Pancreas (tissue), 10 donors: Measurements from ENCODE around the gene EXOC3. TPM values are rescaled to one million over a fixed set of nuclear protein-coding genes. Genes with fewer than 3 reads are reported as not detected.
A peak's percentile ranks its signal among the peaks of the same experiment; 100 is the strongest.

Experiments used
- ATAC-seq, 4 donors: fragments of 200-7000 bp; cut with Tn5 transposase; one replicate each; pipeline versions ENCODE4 v1.8.0 to v1.9.1; 2020; ENCODE audit warnings: mild to moderate bottlenecking in 4 of 4, moderate library complexity in 4 of 4
- DNase-seq, 6 donors: peaks; one replicate each; pipeline ENCODE4 v3.0.0-alpha.2; 2020
- FAIRE-seq: peaks from 2 replicates; lab custom pipeline; 2012; peaks lifted over from hg19 to GRCh38; lab: Jason Lieb, UNC
- H3K27ac ChIP-seq, 4 donors: fragments of 200-600 bp; sonication (generic); 1 replicate in 3 of 4; 2 replicates in 1 of 4; pipeline versions ENCODE4 v1.5.0 to v1.8.0; 2020
- H3K27me3 ChIP-seq, 4 donors: fragments of 200-600 bp; one replicate each; pipeline ENCODE4 v1.8.0; 2021
- H3K36me3 ChIP-seq, 3 donors: fragments of 200-600 bp; sonication (generic) in 1 of 3; one replicate each; pipeline versions ENCODE4 v1.5.0 to v1.8.0; 2020 to 2021
- H3K4me1 ChIP-seq, 3 donors: fragments of 200-600 bp; one replicate each; pipeline ENCODE4 v1.8.0; 2021
- H3K4me3 ChIP-seq, 4 donors: fragments of 200-600 bp; sonication (generic) in 2 of 4; one replicate each; pipeline versions ENCODE4 v1.5.0 to v1.8.0; 2020 to 2021
- H3K9me3 ChIP-seq, 4 donors: fragments of 200-600 bp; one replicate each; pipeline ENCODE4 v1.8.0; 2021
- WGBS, 2 donors: extraction: QIAGEN DNeasy Blood & Tissue Kit; methylation state at CpG; one replicate each; pipeline ENCODE4 v1.1.7; 2013; 5-methylcytosine and 5-hydroxymethylcytosine counted together
- intact Hi-C, 3 donors: fragments of 100-400 bp; cut with DNase I; formaldehyde crosslinking; loops; one replicate each; pipeline versions ENCODE4 v1.11.1 to v1.14.2; 2022
- polyA plus RNA-seq, 2 donors: library from polyadenylated mRNA; stranded (reverse); fragments of 200-250 nt; gene quantifications; one replicate each; pipeline ENCODE4 v1.2.3, GENCODE V29; 2013
- total RNA-seq, 6 donors: library from RNA; stranded (reverse); fragmentation: NEBNext Ultra II Directional in 4 of 6; extraction: Animal tissue kit (Norgen Biotek cat#: 25700) in 4 of 6; gene quantifications; one replicate each; pipeline versions ENCODE4 v1.2.1 to v1.2.4, GENCODE V29; 2021 to 2023
- TF ChIP-seq, protein P1 (sequence below), 4 donors: fragments of 200-600 bp; sonication (generic) in 3 of 4; IDR thresholded peaks; one replicate each; pipeline versions ENCODE4 v1.5.0 to v1.8.0; 2021; ENCODE audit warnings: antibody characterized with exemption in 4 of 4
- donor health status: healthy with polysubstance abuse.
- donor health status: DM: no; HTN: no; CAD: no; lungs with moderate emphysema.
- donor health status: DM: no; HTN: no; CAD: no.
- donor health status: control.
- donor health status: control.
- donor health status: Bipolar disorder and iron deficiency.
- donor health status: DM: yes; HTN: yes; CAD: no.
- donor health status: DM: no; HTN: no; CAD: no.
- donor health status: DM: no; HTN: no; CAD: no.
- donor health status: DM: yes; HTN: yes; CAD: no.

Gene EXOC3
- total and polyA plus RNA-seq, 8 donors: 24.5 to 71.8 (median 38.8) TPM

DNA sequence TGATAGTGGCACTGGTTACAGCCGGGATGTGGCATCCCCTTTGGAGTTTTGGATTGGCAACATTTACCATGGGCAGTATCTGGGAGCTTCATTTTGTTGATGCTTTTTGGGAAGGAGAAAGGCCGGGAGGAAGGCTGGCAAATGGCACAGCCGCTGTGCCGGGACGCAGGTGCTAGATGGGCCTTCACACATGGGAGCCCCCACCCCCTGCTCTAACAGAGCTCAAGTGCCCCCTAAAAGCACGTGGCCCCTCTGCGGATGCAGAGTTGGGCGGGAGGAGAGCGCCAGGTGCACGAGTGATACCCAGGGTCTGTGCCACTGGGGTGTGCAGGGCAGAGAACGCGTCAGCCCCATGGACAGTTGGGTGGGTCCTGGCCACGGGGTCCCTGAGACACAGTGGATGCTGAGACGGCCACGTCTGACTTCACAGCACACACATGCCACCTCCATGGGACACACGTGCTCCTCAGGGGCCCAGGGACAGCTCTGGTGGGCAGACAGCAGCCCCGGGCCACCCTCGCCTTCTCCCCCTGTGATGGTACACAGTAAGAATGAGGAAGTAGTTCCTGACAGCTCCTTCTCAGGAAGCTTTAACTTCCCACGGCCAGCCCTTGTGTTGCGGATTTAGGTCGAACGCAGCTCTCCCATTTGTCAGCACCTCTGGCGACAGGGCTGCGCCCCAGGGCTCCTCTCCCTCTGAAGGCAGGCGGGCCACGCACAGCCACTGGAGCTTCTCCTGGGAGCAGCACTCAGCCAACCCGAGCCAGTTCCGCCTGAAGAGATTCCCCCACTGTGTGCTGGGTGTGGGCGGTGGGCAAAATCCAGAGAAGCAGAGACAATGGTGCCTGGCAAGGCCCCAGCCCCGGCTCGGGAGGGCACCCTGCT lies 70.5 kb downstream of the EXOC3 start:
- no peaks in the 10 kb centered on the region for H3K27me3 ChIP-seq

DNA sequence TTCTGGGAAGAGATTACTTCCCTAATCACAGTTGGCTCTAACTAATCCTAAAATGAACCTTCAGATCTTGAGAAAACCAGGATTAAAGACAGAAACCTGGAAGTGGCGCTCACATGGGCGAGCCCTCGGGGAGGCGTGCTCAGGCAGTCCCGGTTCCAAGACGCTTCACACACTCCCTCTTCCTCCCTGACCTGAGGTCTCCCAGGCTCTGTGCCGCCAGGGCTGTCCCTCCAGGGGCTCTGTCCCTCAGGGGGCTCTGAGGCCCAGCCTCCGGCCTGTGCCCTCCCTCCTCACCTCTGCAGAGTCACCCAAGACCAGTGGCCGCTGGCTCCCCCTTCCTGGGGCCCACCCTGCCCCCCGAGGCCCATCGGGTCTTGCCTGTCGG lies 71.1 kb downstream of the EXOC3 start:
- H3K27ac ChIP-seq: no peak overlapping the region
- 73 to 78% methylated on average over 12 of the region's 12 CpGs for WGBS, 2 donors
- peak in 1 of 6 donors; percentile 66 for DNase-seq

More for the DNA sequence above, 70.5 kb downstream of the EXOC3 start:
- WGBS, 2 donors: 61 to 65% methylated on average over 31 of the region's 31 CpGs
- intact Hi-C loops: no loop called here
- Histone ChIP-seq H3K4me1 (no peaks in the 10 kb centered on the region), H3K9me3 (no peaks in the 10 kb centered on the region), H3K36me3 (no peaks in the 10 kb centered on the region), H3K4me3 (no peak overlapping the region), H3K27ac (no peak overlapping the region)
- FAIRE-seq (no peak), ATAC-seq (no peak), DNase-seq (peak in 1 of 6 donors; percentile 53)
- TF ChIP-seq, protein P1, sequence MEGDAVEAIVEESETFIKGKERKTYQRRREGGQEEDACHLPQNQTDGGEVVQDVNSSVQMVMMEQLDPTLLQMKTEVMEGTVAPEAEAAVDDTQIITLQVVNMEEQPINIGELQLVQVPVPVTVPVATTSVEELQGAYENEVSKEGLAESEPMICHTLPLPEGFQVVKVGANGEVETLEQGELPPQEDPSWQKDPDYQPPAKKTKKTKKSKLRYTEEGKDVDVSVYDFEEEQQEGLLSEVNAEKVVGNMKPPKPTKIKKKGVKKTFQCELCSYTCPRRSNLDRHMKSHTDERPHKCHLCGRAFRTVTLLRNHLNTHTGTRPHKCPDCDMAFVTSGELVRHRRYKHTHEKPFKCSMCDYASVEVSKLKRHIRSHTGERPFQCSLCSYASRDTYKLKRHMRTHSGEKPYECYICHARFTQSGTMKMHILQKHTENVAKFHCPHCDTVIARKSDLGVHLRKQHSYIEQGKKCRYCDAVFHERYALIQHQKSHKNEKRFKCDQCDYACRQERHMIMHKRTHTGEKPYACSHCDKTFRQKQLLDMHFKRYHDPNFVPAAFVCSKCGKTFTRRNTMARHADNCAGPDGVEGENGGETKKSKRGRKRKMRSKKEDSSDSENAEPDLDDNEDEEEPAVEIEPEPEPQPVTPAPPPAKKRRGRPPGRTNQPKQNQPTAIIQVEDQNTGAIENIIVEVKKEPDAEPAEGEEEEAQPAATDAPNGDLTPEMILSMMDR (IDR thresholded peaks at IDR 0.05): no peak

DNA sequence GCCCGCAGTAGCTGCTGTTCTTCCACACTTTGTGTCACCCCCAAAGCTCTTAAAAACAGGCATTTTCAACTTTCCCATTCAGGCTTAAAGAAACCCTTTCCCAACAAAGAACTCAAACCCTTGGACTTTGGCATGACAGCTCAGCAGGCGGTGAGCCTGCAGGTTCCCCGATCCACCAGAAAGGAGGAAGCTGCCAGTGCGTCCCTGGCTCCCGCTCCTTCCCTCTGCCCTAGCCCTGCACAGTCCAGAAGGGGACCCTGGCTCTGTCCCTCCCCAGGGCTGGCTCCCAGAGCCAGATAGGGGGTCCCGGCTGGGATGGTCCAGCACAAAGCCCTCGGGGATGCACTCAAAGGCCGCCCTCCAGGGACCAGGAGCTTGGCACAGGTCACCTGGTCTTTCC lies 71.7 kb downstream of the EXOC3 start:
- Histone ChIP-seq H3K27me3 (no peaks in the 10 kb centered on the region), H3K36me3 (no peaks in the 10 kb centered on the region), H3K4me1 (no peaks in the 10 kb centered on the region), H3K4me3 (no peak overlapping the region), H3K27ac (no peak overlapping the region), H3K9me3 (no peaks in the 10 kb centered on the region)
- no peak for FAIRE-seq
- peak in 1 of 6 donors; percentile 41 for DNase-seq
- intact Hi-C loops: no loop called here
- TF ChIP-seq, protein P1 (IDR thresholded peaks at IDR 0.05): no peak
- WGBS, 2 donors: 68 to 74% methylated on average over 6 to 8 of the region's 8 CpGs
- no peak for ATAC-seq

More for the DNA sequence above, 71.1 kb downstream of the EXOC3 start:
- FAIRE-seq (no peak), ATAC-seq (no peak)
- Histone ChIP-seq H3K36me3 (no peaks in the 10 kb centered on the region), H3K4me3 (no peak overlapping the region), H3K4me1 (no peaks in the 10 kb centered on the region), H3K9me3 (no peaks in the 10 kb centered on the region), H3K27me3 (no peaks in the 10 kb centered on the region)
- TF ChIP-seq, protein P1 (IDR thresholded peaks at IDR 0.05): no peak
- intact Hi-C loops: no loop called here

DNA sequence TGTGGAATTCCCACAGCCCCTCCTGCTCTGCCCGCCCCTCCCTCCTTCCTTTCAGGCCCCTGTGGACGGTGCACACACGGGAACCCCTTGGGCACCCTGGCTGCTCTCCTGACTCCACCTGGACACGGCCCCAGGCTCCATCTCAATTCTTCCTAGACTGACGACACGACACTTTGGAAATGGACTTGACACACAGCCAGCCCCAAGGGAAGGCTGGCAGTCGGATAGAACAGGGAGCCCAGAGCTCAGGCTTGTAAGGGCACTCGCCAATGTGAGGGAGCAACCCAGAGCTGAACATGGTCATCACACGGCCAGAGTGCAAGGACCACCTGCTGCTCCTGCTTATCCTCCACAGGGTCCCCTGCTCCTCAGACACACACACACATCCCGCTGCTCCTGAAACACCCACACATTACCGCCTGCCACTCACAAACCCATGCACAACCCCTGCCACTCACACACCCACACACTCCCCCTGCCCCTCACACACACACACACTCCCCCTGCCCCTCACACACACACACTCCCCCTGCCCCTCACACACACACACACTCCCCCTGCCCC lies 72.4 kb downstream of the EXOC3 start:
- DNase-seq (peak in 1 of 6 donors; percentile 45), ATAC-seq (no peak), FAIRE-seq (no peak)
- Histone ChIP-seq H3K4me1 (no peaks in the 10 kb centered on the region), H3K4me3 (no peak overlapping the region), H3K27me3 (no peaks in the 10 kb centered on the region), H3K9me3 (no peaks in the 10 kb centered on the region), H3K36me3 (no peaks in the 10 kb centered on the region), H3K27ac (no peak overlapping the region)
- TF ChIP-seq, protein P1 (IDR thresholded peaks at IDR 0.05): no peak
- 17 to 19% methylated on average over 10 to 11 of the region's 11 CpGs for WGBS, 2 donors
- intact Hi-C loops: no loop called here
